SHP77 (cell line): ENCODE results near the gene WDR64.

Experiments used
- DNase-seq, 2 experiments: peaks; one replicate each; lab custom pipeline; 2025; lab: John Stamatoyannopoulos, UW

WDR64 gene

DNA sequence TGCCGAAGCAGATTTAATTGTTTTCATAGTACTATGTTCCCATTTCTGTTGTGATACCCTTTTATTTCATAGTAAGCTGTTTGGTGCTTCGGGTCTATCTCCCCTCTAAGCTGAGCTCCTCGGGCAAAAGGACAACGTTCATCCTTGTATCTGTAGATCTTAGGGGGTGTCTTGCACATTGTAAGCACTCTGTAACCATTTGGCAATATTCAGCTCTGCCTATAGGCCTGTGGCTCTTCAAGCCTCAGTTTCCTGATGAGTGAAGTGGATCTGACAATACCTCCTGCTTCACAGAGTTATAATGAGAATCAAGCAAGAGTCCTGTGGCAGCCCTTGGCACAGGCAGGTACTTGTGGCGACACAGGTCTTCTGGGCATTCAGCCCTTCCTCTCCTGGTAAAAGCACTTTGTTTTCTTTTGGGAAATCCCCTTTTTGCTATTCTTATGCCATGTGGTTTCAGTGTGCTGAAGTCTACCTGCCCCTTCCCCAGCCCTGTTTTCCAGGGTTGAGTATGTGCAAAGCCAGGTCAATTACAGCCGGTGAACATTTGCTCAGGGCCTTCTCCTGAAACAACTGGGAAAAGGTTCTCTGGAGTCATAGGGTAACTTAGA lies 187.4 kb downstream of the WDR64 start:
- DNase-seq = no peak

DNA sequence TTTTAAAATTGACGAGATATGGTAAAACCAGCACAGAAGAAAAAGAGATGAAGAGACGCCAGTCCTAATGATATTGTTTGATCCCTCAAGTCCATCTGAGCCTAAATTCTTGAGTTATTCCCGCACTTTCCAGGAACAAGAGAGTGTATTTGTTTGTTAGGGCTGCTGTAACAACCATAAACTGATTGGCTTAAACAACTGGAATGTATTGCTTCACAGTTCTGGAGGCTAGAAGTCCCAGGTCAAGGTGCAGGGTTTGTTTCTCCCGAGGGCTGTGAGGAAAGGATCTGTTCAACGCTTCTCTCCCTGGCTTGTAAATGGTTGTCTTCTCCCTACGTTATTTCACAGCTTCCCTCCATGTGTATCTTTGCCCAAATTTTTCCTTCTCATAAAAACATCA lies 188.1 kb downstream of the WDR64 start:
- DNase-seq = no peak

DNA sequence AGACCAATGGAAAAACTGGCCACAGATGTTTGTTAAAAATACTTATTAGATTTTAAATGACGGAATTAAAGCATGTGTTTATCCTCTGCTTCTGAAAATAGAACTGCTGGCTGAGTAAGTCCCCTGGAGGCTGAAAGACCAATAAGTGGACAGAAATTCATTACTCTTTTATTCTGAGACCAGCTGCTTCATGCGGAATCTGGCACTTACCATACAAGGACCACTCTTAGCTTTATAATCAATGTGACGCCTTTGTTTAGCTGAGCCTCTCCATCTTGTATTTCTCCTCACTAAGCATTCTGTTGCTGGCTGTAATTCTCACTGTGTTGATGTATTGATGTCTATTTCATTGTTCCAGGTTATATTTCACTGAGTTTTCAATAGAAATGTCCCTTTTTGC lies 189.6 kb downstream of the WDR64 start:
- no peak for DNase-seq

DNA sequence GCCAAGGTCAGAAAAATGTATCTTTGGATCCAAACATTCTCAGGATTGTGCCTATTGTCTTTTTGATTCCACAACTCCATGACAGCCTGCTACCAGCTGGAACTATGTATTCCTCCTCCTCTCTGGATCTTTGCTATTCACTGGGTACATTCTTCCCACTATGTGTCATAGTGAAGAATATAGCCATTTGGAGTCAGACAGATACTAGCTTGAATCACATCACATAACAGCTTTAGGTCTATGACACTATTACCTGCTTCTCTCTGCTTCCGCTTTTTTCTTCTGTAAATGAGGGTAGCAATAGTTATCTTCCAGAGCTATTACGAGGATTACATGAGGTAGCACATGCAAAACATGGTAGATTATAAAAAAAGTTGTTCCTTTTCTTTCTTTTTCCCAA lies 190.5 kb downstream of the WDR64 start:
- no peak for DNase-seq

DNA sequence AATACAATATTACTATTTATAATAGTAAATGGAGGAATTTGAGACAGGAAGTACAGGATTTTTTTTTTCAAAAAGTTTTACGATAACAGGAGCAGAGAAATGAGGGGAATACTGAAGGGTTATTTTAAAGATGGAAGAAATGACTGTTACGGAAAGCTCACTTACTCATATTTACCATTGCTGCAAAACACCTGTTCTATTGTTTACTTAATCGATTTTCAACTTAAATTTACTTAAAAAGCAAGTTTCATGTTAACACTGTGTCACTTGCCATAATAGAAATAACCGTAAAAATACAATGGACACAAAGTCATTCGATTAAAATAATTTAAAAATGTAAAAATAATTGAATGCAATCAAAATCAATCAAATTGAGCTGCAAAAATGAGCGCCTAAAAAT lies 192.5 kb downstream of the WDR64 start:
- DNase-seq = peak; percentile 11 to 50

DNA sequence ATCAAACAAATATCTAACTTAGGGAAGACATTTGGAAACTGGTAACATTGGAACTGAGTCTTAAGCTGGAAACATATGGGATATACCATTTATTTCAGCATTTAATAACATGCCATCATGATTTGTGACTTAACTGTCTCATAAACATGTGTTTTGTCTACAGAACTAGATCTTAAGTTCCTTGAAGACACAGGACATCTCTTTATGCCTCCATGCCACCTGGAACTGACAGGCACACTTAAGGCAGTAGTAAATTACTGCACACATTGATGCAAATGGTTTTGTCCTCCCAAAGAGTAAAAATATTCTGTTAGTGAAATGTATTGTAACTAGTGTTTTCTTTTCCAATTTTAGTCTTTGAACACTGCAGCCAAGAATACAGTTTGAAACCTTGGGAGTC lies 194.3 kb downstream of the WDR64 start:
- DNase-seq = no peak

DNA sequence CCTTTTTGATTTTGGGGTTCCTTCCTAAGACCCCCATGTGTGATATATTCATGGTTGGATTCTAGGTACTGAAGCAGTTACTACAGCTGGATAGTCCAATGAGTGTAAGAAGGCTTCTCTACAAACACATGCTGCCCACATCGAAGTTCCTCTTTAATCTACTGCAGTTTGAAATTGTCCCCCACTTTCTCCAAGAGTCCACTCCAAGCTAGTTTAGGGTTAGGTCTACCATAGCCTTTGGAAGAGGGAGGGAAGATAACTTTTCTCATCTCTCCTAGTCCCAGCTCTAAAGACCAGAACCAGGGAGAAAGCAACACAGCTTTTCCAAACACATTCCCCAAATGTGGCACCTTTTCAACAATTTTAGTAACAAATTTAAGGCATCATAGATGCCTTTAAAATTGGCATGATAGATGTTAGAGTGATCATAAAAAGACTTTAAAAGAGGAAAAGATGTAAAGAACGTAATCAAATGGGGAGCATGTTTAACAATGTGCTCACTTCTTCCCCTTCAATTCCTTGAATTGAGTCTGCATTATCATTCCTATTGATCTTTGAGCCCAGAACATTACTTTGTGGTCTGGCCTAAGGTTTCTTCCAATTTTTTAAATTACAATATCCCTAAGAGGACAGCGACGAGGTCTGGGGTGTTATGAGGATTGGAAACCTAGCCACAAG lies 194.9 kb downstream of the WDR64 start:
- no peak for DNase-seq

DNA sequence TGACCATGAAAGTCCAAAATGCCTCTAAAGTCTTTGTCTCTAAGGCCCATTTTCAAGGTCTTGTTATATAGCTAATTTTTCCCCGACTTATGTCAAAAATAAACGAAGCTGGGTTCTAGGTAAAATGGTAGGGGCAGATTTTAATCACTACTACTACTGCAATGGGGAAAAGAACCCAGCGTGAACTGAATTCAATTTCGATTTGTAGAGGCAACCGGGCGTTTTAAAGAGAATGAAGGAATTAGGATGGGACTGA lies 195.4 kb downstream of the WDR64 start:
- DNase-seq = no peak

DNA sequence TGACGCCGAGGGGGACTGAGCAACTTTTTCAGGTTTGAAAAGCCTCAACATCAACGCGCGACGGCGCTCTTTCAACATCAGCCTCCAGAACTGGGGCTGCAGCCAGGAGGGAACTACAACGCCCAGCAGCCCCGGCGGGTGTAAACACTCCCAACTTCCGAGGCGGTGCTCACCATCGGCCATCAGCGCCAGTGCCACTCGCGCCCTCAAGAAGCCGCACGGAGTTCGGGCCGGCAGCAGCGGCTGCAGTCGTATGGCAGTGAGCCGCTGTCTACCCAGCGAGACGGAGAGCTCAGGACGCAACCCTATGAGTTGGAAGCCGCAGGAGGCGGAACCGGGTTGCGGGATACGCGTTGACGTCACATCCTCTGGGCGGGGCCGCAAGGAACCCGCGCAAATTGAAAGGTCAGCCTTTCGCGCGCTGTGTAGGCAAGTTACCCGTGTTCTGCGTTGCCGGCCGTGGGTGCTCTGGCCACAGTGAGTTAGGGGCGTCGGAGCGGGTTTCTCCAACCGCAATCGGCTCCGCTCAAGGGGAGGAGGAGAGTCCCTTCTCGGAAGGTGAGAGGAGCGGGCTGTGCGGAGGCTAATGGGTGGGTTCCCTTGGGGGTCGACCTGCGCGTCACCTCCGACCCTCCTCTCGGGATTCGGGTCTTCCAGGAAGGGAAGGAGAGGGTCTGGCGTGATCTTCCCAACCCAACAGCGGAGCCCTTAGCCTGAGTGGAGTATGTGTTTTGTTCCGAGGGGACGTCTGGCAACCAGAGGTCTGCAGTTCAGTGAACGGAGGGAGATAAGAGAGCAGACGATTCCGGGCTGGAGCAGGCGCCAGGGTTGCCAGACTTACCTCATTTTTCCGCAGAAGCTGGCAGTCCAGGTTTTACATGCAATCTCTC lies 196.0 kb downstream of the WDR64 start, which contains the start of gene EXO1:
Gene EXO1 (plus strand): TSS at position 409 of the 890 bp plus-strand sequence. CDS start 2,222 bp downstream, outside the sequence.
- peak; percentile 93 to 94 for DNase-seq

DNA sequence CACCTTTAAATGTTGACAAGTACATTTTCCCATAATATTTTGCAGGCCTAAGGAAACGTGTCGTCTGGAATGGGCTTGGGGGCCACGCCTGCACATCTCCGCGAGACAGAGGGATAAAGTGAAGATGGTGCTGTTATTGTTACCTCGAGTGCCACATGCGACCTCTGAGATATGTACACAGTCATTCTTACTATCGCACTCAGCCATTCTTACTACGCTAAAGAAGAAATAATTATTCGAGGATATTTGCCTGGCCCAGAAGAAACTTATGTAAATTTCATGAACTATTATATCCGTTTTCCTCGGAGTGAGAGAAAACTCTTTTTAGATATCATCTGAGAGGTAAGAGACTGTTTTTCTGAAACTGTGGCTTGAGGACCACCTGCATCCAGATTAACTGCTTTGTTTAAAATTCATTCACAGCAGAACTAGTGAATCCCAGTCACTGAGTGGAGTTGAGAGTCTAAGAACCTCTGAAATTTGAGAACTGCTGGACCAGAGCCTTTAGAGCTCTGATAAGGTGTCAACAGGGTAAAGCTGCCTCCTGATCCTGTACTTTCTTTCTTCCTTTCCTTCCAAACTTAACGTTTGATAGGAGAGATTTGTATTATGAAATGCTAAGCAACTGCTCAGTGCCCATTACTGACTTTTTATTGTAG lies 196.7 kb downstream of the WDR64 start:
- no peak for DNase-seq

DNA sequence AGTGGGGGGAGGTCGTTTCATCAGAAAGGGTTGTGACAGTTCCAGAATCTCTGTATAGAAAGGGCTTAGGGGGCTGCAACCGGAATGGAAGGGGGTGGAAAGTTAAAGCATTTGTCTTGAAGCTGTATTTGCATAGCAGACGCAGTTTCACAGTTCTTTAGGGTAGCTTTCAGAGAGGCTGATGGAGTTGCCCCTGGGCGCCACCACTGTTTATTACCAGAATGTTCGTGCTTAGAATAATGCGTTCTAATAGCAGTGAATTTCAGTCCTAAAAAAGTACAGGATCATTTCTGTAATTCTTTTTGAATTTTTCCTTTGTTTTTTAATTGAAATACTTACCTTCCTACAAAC lies 197.2 kb downstream of the WDR64 start:
- no peak for DNase-seq
